Cardiac fibroblast (primary cell): ENCODE measurements around the gene TCP1.
"Not testable (repeated sequence)": the region's sequence is repeated elsewhere in the genome, so short reads cannot be mapped to it uniquely, and the experiment has no call there.

Source experiments
- DNase-seq, 2 donors: peaks; one replicate each; pipeline versions ENCODE4 v3.0.0 to v3.0.0-alpha.2; 2010; ENCODE audit warnings: low read depth in 2 of 2
- H3K4me3 ChIP-seq, 2 donors: replicated peaks in 1 of 2; 1 replicate in 1 of 2; 2 replicates in 1 of 2; pipeline ENCODE4 v1.5.1; 2011; ENCODE audit warnings: low read depth in 2 of 2, low read length in 2 of 2, mild to moderate bottlenecking in 2 of 2, moderate library complexity in 1 of 2
- CTCF ChIP-seq: IDR thresholded peaks from one replicate; pipeline ENCODE4 v1.5.1; 2011; ENCODE audit warnings: low read depth, mild to moderate bottlenecking, low read length, inconsistent platforms

TCP1 gene

GRCh38 chr6:159753081-159753872 lies 36.1 kb downstream of the TCP1 start:
- DNase-seq: peak in 1 of 2 donors; percentile 5
- H3K4me3 ChIP-seq: no peak overlapping the region
- no peak for TF ChIP-seq CTCF

GRCh38 chr6:159751448-159751847 lies 38.0 kb downstream of the TCP1 start:
- TF ChIP-seq CTCF: no peak
- no peak overlapping the region for H3K4me3 ChIP-seq
- DNase-seq: no peak

- H3K4me3 ChIP-seq, DNase-seq: not testable (repeated sequence)
Observed at GRCh38 chr6:159748127-159748526, 41.3 kb downstream of the TCP1 start.

GRCh38 chr6:159746759-159747158 lies 42.6 kb downstream of the TCP1 start:
- H3K4me3 ChIP-seq: no peak overlapping the region
- no peak for DNase-seq
- no peak for TF ChIP-seq CTCF

- no peak for TF ChIP-seq CTCF
- peak in 1 of 2 donors; percentile 4 for DNase-seq
- H3K4me3 ChIP-seq: no peak overlapping the region
Observed at GRCh38 chr6:159745081-159745480, 44.3 kb downstream of the TCP1 start.

- no peak overlapping the region for H3K4me3 ChIP-seq
- DNase-seq: no peak
- TF ChIP-seq CTCF: no peak
Observed at GRCh38 chr6:159742165-159742564, 47.2 kb downstream of the TCP1 start.

- TF ChIP-seq CTCF: no peak
- DNase-seq: no peak
- no peak overlapping the region for H3K4me3 ChIP-seq
Observed at GRCh38 chr6:159739341-159739740, 50.1 kb downstream of the TCP1 start.
